HepG2 (cell line): Measurements from ENCODE around the gene SAPCD1. TPM values are rescaled to one million over a fixed set of nuclear protein-coding genes. Genes with fewer than 3 reads are reported as not detected.

ENCODE experiments used
- ARNT2 ChIP-seq: sonication (generic); formaldehyde crosslinking; IDR thresholded peaks from 2 replicates; pipeline ENCODE4 v1.8.0; 2022; ENCODE audit warnings: mild to moderate bottlenecking, low read depth, missing genetic modification reagents, moderate library complexity
- BRD4 ChIP-seq: sonication (generic); formaldehyde crosslinking; IDR thresholded peaks from 2 replicates; pipeline ENCODE4 v1.4.0; 2020; ENCODE audit warnings: missing genetic modification reagents
- GLI4 ChIP-seq: sonication (generic); formaldehyde crosslinking; IDR thresholded peaks from 2 replicates; pipeline ENCODE4 v1.5.1; 2020; ENCODE audit warnings: missing genetic modification reagents, mild to moderate bottlenecking, moderate library complexity, borderline replicate concordance
- HOXD1 ChIP-seq: sonication (generic); formaldehyde crosslinking; IDR thresholded peaks from 2 replicates; pipeline ENCODE4 v1.5.0; 2020; ENCODE audit warnings: missing genetic modification reagents
- RFXANK ChIP-seq: IDR thresholded peaks from 2 replicates; pipeline ENCODE4 v1.6.1; 2016
- RNF2 ChIP-seq: fragments of 450-650 bp; conservative IDR thresholded peaks from 2 replicates; pipeline ENCODE4 v1.6.1; 2016; ENCODE audit warnings: low read depth
- RXRB ChIP-seq: IDR thresholded peaks from 2 replicates; pipeline ENCODE4 v1.6.1; 2016; ENCODE audit warnings: borderline replicate concordance, missing genetic modification reagents, missing compliant biosample characterization
- SALL1 ChIP-seq: sonication (generic); formaldehyde crosslinking; IDR thresholded peaks from 2 replicates; pipeline ENCODE4 v1.8.0; 2022; ENCODE audit warnings: mild to moderate bottlenecking, missing genetic modification reagents
- STAG1 ChIP-seq: sonication (generic); formaldehyde crosslinking; IDR thresholded peaks from 2 replicates; pipeline ENCODE4 v1.4.0; 2020; ENCODE audit warnings: missing genetic modification reagents
- TBX3 ChIP-seq: fragments of 450-650 bp; IDR thresholded peaks from 2 replicates; pipeline ENCODE4 v1.6.1; 2017; ENCODE audit warnings: antibody characterized with exemption, mild to moderate bottlenecking, inconsistent platforms, borderline replicate concordance
- TEAD3 ChIP-seq: optimal IDR thresholded peaks from 2 replicates; pipeline ENCODE3; 2016; ENCODE audit warnings: borderline replicate concordance
- YY1 ChIP-seq: IDR thresholded peaks from 2 replicates; pipeline ENCODE4 v1.6.1; 2011; ENCODE audit warnings: low read length, low read depth, moderate library complexity, mild to moderate bottlenecking; ENCODE audit not compliant: insufficient read depth, insufficient replicate concordance
- ZFX ChIP-seq: sonication (generic); formaldehyde crosslinking; IDR thresholded peaks from 2 replicates; pipeline ENCODE4 v1.4.0; 2020; ENCODE audit warnings: mild to moderate bottlenecking, low read depth, missing genetic modification reagents, moderate library complexity
- ZNF263 ChIP-seq: sonication (generic); formaldehyde crosslinking; IDR thresholded peaks from 2 replicates; pipeline ENCODE4 v1.4.0; 2020; ENCODE audit warnings: missing genetic modification reagents
- ZNF337 ChIP-seq: sonication (generic); formaldehyde crosslinking; IDR thresholded peaks from 2 replicates; pipeline ENCODE4 v1.5.1; 2020; ENCODE audit warnings: missing genetic modification reagents, low read depth, mild to moderate bottlenecking, borderline replicate concordance
- ZNF549 ChIP-seq: sonication (generic); formaldehyde crosslinking; IDR thresholded peaks from 2 replicates; pipeline ENCODE4 v1.5.0; 2020; ENCODE audit warnings: missing genetic modification reagents
- ZNF570 ChIP-seq: sonication (generic); formaldehyde crosslinking; IDR thresholded peaks from 2 replicates; pipeline ENCODE4 v1.4.0; 2020; ENCODE audit warnings: mild to moderate bottlenecking, missing genetic modification reagents, borderline replicate concordance
- ZNF598 ChIP-seq: sonication (generic); formaldehyde crosslinking; IDR thresholded peaks from 2 replicates; pipeline ENCODE4 v1.5.1; 2020; ENCODE audit warnings: mild to moderate bottlenecking, missing genetic modification reagents, borderline replicate concordance
- ZNF878 ChIP-seq: sonication (generic); formaldehyde crosslinking; IDR thresholded peaks from 2 replicates; pipeline ENCODE4 v1.8.1; 2023; ENCODE audit warnings: mild to moderate bottlenecking, missing genetic modification reagents, moderate library complexity
- polyA plus RNA-seq, 8 experiments: library from polyadenylated mRNA; depleted of rRNA in 3 of 8; stranded (reverse) in 7 of 8; unstranded in 1 of 8; fragments of >200 nt; fragmentation: Illumina TruSeq in 4 of 8; extraction: Trizol in 4 of 8; gene quantifications; 2 replicates each; pipeline versions ENCODE4 v1.2.1 to v1.2.3, GENCODE V29; 2011 to 2016; ENCODE audit warnings: low read depth in 4 of 8, missing spikeins in 1 of 8, mixed read lengths in 1 of 8; ENCODE audit not compliant: insufficient read depth in 1 of 8
- total RNA-seq, 5 experiments: library from RNA; depleted of rRNA; stranded (reverse); fragments of >200 nt; fragmentation: Illumina TruSeq; extraction: Trizol; gene quantifications; 2 replicates each; pipeline ENCODE4 v1.2.3, GENCODE V29; 2016; ENCODE audit warnings: low read depth in 1 of 5
- TF ChIP-seq, protein P1 (sequence below): sonication (generic); IDR thresholded peaks from 2 replicates; pipeline ENCODE4 v1.6.1; 2016; ENCODE audit warnings: low read depth, borderline replicate concordance
- TF ChIP-seq, protein P2 (sequence below), 2 experiments: fragments of 450-650 bp in 1 of 2; sonication (generic) in 1 of 2; formaldehyde crosslinking; IDR thresholded peaks; 2 replicates each; pipeline versions ENCODE4 v1.5.0 to v1.8.0; 2020 to 2022; ENCODE audit warnings: mild to moderate bottlenecking in 1 of 2, missing genetic modification reagents in 1 of 2
- TF ChIP-seq, protein P3 (sequence below): sonication (generic); formaldehyde crosslinking; IDR thresholded peaks from 2 replicates; pipeline ENCODE4 v1.4.0; 2020; ENCODE audit warnings: missing genetic modification reagents

The SAPCD1 gene
- total and polyA plus RNA-seq, 2 of the 13 experiments (the other 11 are each of a cell fraction or from before 2014, with no cell fraction given) = 2.5 to 3.9 TPM

DNA sequence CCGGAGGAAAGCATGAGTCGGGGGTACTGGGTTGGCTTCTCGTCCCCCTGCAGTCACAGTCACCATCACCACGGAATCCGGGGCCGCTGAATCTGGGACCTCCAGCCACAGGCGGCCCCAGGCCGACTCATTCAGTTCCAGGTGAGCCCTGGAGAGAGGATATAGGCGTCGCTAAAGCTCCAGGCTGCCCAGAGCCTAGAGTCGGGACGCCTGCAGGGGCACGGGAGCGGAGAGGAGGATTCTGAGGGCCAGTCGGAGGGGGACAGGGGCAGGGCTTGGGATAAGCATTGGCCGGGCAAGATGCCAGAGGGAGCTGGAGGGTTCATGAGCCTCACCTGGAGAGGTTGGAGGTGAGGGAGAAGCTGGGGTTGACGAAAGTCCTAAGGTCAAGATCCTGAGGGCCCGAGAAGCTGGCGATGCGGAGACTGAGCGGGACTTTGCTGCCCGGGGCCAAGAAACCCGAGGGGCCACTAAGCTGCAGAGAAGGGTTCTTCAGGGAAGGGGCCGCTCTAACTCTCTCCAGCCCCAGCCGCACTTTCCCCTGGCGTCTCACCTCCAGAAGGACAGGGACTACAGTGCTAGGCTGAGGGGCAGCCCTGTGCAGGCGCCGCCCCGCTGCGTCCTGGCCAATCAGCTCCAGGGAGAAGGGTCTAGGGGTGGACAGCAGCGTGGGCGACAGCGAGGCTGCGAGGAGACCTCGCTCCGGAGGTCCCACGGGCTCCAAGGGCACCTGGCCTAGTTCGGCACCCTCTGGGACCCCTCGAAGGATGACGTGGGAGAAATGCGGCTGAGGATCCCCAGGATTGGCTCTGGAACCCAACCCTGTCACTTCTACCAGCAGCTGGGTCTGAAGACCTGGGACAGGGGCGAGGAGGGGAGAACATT, 3.7 kb downstream of the SAPCD1 start (continued):
- peak; percentile 96; the same call in 1 of the 2 replicates for TF ChIP-seq ZNF337 (CRISPR knock-in tag)
- TF ChIP-seq ZNF570 (CRISPR knock-in tag) = no peak
- TF ChIP-seq ZNF598 (CRISPR knock-in tag) = 0 out of 2 replicates have a peak, but pooled peaks have one; percentile 94
- no peak for TF ChIP-seq TBX3
- peak; percentile 71; the same call in 1 of the 2 replicates for TF ChIP-seq GLI4
- TF ChIP-seq YY1 = no peak
- TF ChIP-seq TEAD3 (CRISPR knock-in tag) = peak; percentile 13
- TF ChIP-seq RNF2 = 0 out of 2 replicates have a peak, but pooled peaks have one; percentile 28
- peak; percentile 45; the same call in 1 of the 2 replicates for TF ChIP-seq ZFX (CRISPR knock-in tag)
- peak; percentile 30; the same call in 1 of the 2 replicates for TF ChIP-seq RFXANK (CRISPR knock-in tag)
- 0 out of 2 replicates have a peak, but pooled peaks have one; percentile 31 for TF ChIP-seq RXRB
- TF ChIP-seq BRD4 (CRISPR knock-in tag) = 0 out of 2 replicates have a peak, but pooled peaks have one; percentile 63
- peak; percentile 86 for TF ChIP-seq SALL1
- TF ChIP-seq ZNF263 (CRISPR knock-in tag) = peak; percentile 43; the same call in 1 of the 2 replicates
- TF ChIP-seq, protein P1, sequence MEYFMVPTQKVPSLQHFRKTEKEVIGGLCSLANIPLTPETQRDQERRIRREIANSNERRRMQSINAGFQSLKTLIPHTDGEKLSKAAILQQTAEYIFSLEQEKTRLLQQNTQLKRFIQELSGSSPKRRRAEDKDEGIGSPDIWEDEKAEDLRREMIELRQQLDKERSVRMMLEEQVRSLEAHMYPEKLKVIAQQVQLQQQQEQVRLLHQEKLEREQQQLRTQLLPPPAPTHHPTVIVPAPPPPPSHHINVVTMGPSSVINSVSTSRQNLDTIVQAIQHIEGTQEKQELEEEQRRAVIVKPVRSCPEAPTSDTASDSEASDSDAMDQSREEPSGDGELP = 0 out of 2 replicates have a peak, but pooled peaks have one; percentile 45
- 0 out of 2 replicates have a peak, but pooled peaks have one; percentile 48 for TF ChIP-seq HOXD1 (CRISPR knock-in tag)
- no peak for TF ChIP-seq ZNF549 (CRISPR knock-in tag)
- TF ChIP-seq STAG1 = peak; percentile 32; the same call in 1 of the 2 replicates
- TF ChIP-seq, protein P2, sequence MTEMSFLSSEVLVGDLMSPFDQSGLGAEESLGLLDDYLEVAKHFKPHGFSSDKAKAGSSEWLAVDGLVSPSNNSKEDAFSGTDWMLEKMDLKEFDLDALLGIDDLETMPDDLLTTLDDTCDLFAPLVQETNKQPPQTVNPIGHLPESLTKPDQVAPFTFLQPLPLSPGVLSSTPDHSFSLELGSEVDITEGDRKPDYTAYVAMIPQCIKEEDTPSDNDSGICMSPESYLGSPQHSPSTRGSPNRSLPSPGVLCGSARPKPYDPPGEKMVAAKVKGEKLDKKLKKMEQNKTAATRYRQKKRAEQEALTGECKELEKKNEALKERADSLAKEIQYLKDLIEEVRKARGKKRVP (CRISPR knock-in tag; IDR thresholded peaks at IDR 0.05) = peak in 1 of 2 experiments; percentile 18; a peak in 1 of 4 replicates
- TF ChIP-seq ARNT2 (CRISPR knock-in tag) = 0 out of 2 replicates have a peak, but pooled peaks have one; percentile 70
- TF ChIP-seq, protein P3, sequence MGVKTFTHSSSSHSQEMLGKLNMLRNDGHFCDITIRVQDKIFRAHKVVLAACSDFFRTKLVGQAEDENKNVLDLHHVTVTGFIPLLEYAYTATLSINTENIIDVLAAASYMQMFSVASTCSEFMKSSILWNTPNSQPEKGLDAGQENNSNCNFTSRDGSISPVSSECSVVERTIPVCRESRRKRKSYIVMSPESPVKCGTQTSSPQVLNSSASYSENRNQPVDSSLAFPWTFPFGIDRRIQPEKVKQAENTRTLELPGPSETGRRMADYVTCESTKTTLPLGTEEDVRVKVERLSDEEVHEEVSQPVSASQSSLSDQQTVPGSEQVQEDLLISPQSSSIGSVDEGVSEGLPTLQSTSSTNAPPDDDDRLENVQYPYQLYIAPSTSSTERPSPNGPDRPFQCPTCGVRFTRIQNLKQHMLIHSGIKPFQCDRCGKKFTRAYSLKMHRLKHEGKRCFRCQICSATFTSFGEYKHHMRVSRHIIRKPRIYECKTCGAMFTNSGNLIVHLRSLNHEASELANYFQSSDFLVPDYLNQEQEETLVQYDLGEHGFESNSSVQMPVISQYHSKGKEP = 0 out of 2 replicates have a peak, but pooled peaks have one; percentile 39
- no peak for TF ChIP-seq ZNF878 (CRISPR knock-in tag)
